CD4-positive, alpha-beta T cell (primary cell): ENCODE measurements around the gene XYLT1. TPM values are rescaled to one million over a fixed set of nuclear protein-coding genes. Genes with fewer than 3 reads are reported as not detected.

ENCODE experiments used
- ATAC-seq: fragments of 200-7000 bp; cut with Tn5 transposase; one replicate; pipeline ENCODE4 v1.10.0; 2022; ENCODE audit warnings: mild to moderate bottlenecking; ENCODE audit not compliant: poor library complexity
- CTCF ChIA-PET: fragments of 350-600 bp; sonication (Branson Sonifier 250); formaldehyde crosslinking; loops from one replicate; lab custom pipeline; 2021; ENCODE audit warnings: antibody characterized with exemption, inconsistent platforms; lab: Charles Lee
- POLR2A ChIA-PET: fragments of 350-600 bp; sonication (Branson Sonifier 250); formaldehyde crosslinking; loops from one replicate; lab custom pipeline; 2021; ENCODE audit warnings: antibody characterized with exemption, inconsistent platforms; lab: Charles Lee
- DNase-seq, 14 experiments: peaks; one replicate each; pipeline ENCODE4 v3.0.0-alpha.2; 2013 to 2020; ENCODE audit warnings: mixed read lengths in 2 of 14
- H3K27ac ChIP-seq, 2 donors: one replicate each; pipeline versions ENCODE4 v1.5.1 to v1.7.0; 2013; ENCODE audit warnings: low read length in 2 of 2, low read depth in 1 of 2, mild to moderate bottlenecking in 1 of 2
- H3K27me3 ChIP-seq, 2 experiments: 1 replicate in 1 of 2; 2 replicates in 1 of 2; pipeline versions ENCODE4 v1.6.1 to v1.7.0; 2013; ENCODE audit warnings: low read length in 2 of 2, control low read depth in 1 of 2, mild to moderate bottlenecking in 1 of 2, moderate library complexity in 1 of 2; ENCODE audit not compliant: insufficient read depth in 2 of 2, control insufficient read depth in 1 of 2
- H3K36me3 ChIP-seq: one replicate; pipeline ENCODE4 v1.6.1; 2013; ENCODE audit warnings: low read length, control low read depth; ENCODE audit not compliant: insufficient read depth
- H3K4me1 ChIP-seq: one replicate; pipeline ENCODE4 v1.6.1; 2013; ENCODE audit warnings: low read length, control low read depth; ENCODE audit not compliant: insufficient read depth
- H3K4me3 ChIP-seq: one replicate; pipeline ENCODE4 v1.5.1; 2013; ENCODE audit warnings: mild to moderate bottlenecking, low read length, moderate library complexity
- H3K9me3 ChIP-seq, 2 experiments: 1 replicate in 1 of 2; 2 replicates in 1 of 2; pipeline versions ENCODE4 v1.6.1 to v1.7.0; 2013; ENCODE audit warnings: low read length in 2 of 2, mild to moderate bottlenecking in 2 of 2, control low read depth in 1 of 2, moderate library complexity in 1 of 2; ENCODE audit not compliant: control insufficient read depth in 1 of 2, insufficient read depth in 1 of 2
- H3K27ac Mint-ChIP-seq: one replicate; pipeline ENCODE4 v1.8.0; 2020; ENCODE audit warnings: mixed read lengths
- H3K27me3 Mint-ChIP-seq: one replicate; pipeline ENCODE4 v1.8.0; 2021; ENCODE audit warnings: mixed read lengths
- H3K36me3 Mint-ChIP-seq: one replicate; pipeline ENCODE4 v1.8.0; 2021; ENCODE audit warnings: low read depth, mixed read lengths
- H3K4me1 Mint-ChIP-seq: one replicate; pipeline ENCODE4 v1.8.0; 2021; ENCODE audit warnings: low read depth, mixed read lengths
- H3K4me3 Mint-ChIP-seq: one replicate; pipeline ENCODE4 v1.8.0; 2020; ENCODE audit warnings: mild to moderate bottlenecking, mixed read lengths
- H3K9me3 Mint-ChIP-seq: one replicate; pipeline ENCODE4 v1.8.0; 2020; ENCODE audit warnings: mixed read lengths
- intact Hi-C, 2 experiments: fragments of 100-400 bp; cut with DNase I in 1 of 2; cut with micrococcal nuclease in 1 of 2; formaldehyde crosslinking; loops; one replicate each; pipeline versions ENCODE4 v1.15.1 to v1.9.0; 2023 to 2025; cut with DNase I, micrococcal nuclease
- total RNA-seq, 174 experiments: library from RNA in 2 of 174; stranded (reverse) in 2 of 174; gene quantifications; one replicate each; pipeline ENCODE4 v1.2.3 and lab custom pipeline; 2021 to 2026
- TF ChIP-seq, protein P1 (sequence below): fragments of 200-600 bp; IDR thresholded peaks from one replicate; pipeline ENCODE4 v1.8.0; 2022; ENCODE audit warnings: antibody characterized with exemption, mild to moderate bottlenecking

The XYLT1 gene
- total RNA-seq, 2 experiments from 2014 or later: 26.0 to 27.1 TPM

GRCh38 chr16:17269439-17269838, 201.3 kb downstream of the XYLT1 start:
- CTCF ChIA-PET: interaction anchor here (0.6 kb wide), 1 partner anchor 106 kb away, joined by 3 read pairs; no protein-coding TSS in a partner anchor
- no peak overlapping the region for H3K27ac Mint-ChIP-seq
- H3K9me3 Mint-ChIP-seq: no peaks in the 10 kb centered on the region
- no peak for ATAC-seq
- Histone ChIP-seq H3K27ac (no peak overlapping the region), H3K9me3 (no peaks in the 10 kb centered on the region), H3K4me3 (no peak overlapping the region), H3K36me3 (no peaks in the 10 kb centered on the region), H3K27me3 (no peaks in the 10 kb centered on the region), H3K4me1 (peaks cover 14% of the 10 kb centered on the region)
- H3K27me3 Mint-ChIP-seq: no peaks in the 10 kb centered on the region
- intact Hi-C loops: no loop called here
- H3K4me1 Mint-ChIP-seq: peaks cover 36% of the 10 kb centered on the region
- no peak overlapping the region for H3K4me3 Mint-ChIP-seq
- no peak for DNase-seq
- POLR2A ChIA-PET: no interaction called here
- no peaks in the 10 kb centered on the region for H3K36me3 Mint-ChIP-seq
- TF ChIP-seq, protein P1, sequence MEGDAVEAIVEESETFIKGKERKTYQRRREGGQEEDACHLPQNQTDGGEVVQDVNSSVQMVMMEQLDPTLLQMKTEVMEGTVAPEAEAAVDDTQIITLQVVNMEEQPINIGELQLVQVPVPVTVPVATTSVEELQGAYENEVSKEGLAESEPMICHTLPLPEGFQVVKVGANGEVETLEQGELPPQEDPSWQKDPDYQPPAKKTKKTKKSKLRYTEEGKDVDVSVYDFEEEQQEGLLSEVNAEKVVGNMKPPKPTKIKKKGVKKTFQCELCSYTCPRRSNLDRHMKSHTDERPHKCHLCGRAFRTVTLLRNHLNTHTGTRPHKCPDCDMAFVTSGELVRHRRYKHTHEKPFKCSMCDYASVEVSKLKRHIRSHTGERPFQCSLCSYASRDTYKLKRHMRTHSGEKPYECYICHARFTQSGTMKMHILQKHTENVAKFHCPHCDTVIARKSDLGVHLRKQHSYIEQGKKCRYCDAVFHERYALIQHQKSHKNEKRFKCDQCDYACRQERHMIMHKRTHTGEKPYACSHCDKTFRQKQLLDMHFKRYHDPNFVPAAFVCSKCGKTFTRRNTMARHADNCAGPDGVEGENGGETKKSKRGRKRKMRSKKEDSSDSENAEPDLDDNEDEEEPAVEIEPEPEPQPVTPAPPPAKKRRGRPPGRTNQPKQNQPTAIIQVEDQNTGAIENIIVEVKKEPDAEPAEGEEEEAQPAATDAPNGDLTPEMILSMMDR: no peak

- Histone ChIP-seq H3K4me3 (no peak overlapping the region), H3K27me3 (no peaks in the 10 kb centered on the region), H3K27ac (no peak overlapping the region), H3K36me3 (no peaks in the 10 kb centered on the region), H3K4me1 (peaks cover 9% of the 10 kb centered on the region), H3K9me3 (no peaks in the 10 kb centered on the region)
- Mint-ChIP-seq H3K36me3 (no peaks in the 10 kb centered on the region), H3K27me3 (no peaks in the 10 kb centered on the region), H3K4me1 (peaks cover 35% of the 10 kb centered on the region), H3K9me3 (no peaks in the 10 kb centered on the region), H3K4me3 (no peak overlapping the region), H3K27ac (no peak overlapping the region)
- ChIA-PET CTCF (no interaction called here), POLR2A (no interaction called here)
- TF ChIP-seq, protein P1: no peak
- DNase-seq (no peak), ATAC-seq (no peak)
- intact Hi-C loops: no loop called here
Observed at GRCh38 chr16:17266608-17267313, 204.0 kb downstream of the XYLT1 start.

DNA sequence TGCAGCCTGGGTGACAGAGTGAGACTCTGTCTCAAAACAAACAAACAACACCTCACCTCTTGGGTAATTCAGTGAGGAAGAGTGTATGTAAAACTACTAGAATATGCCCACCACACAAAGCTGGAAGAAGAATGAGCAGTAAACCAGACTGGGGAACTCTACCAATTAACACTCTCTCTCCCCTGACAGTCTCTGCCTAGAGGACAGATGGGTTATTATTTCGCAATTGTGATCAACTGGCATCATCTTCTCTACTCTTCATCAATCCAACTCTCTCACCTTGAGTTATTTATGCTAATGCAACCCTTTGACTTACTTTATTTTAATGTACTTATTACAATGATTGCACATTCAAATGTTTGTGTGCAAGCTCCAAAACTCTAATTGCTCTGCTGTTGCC, 205.6 kb downstream of the XYLT1 start:
- ChIA-PET CTCF (no interaction called here), POLR2A (interaction anchor here (0.7 kb wide), 1 partner anchor 9 kb away, joined by 3 read pairs; no protein-coding TSS in a partner anchor)
- H3K4me3 ChIP-seq: no peak overlapping the region
- H3K9me3 Mint-ChIP-seq: no peaks in the 10 kb centered on the region
- H3K36me3 Mint-ChIP-seq: no peaks in the 10 kb centered on the region
- H3K27ac Mint-ChIP-seq: no peak overlapping the region
- no peaks in the 10 kb centered on the region for H3K27me3 ChIP-seq
- no peak overlapping the region for H3K4me3 Mint-ChIP-seq
- intact Hi-C loops: no loop called here
- no peak for ATAC-seq
- no peak for DNase-seq
- H3K4me1 Mint-ChIP-seq: peaks cover 32% of the 10 kb centered on the region
- TF ChIP-seq, protein P1: no peak
- H3K36me3 ChIP-seq: no peaks in the 10 kb centered on the region
- no peak overlapping the region for H3K27ac ChIP-seq
- no peaks in the 10 kb centered on the region for H3K9me3 ChIP-seq
- peaks cover 12% of the 10 kb centered on the region for H3K4me1 ChIP-seq
- H3K27me3 Mint-ChIP-seq: no peaks in the 10 kb centered on the region
